ENCODE data around the gene FOXP1. TPM values are rescaled to one million over a fixed set of nuclear protein-coding genes. Genes with fewer than 3 reads are reported as not detected.

The FOXP1 gene
- total and polyA plus RNA-seq, 2 donors (not counting 1 experiment from before 2014, with no cell fraction given): 70.3 to 101 TPM

DNA sequence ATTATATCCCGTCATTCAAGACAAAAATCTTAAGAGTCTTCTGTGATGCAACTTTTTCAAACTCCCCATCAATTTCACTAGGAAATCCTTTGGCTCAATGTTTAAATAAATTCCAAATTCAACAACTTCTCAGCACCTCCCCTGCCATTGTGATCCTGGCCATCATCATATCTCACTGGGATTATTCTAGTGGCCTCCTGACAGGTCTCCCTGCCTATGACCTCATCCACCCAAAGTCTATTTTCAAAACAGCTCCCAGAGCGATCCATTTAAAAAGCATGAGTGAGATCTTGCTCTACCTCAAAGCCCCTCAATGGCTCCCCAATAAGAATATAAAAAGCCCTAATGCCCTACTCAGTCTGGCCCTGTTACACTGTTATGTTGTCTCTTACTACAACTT is 293.2 kb downstream of the FOXP1 start:
- H3K27me3 ChIP-seq (ENCODE audit: control insufficient read depth, insufficient read depth, low read length): no peaks in the 10 kb centered on the region
- H3K9ac ChIP-seq (ENCODE audit: insufficient read depth, low read length): no peak overlapping the region
- no peak for TF ChIP-seq EZH2 (IDR thresholded peaks at IDR 0.05; ENCODE audit: low read length, missing control alignments)
- TF ChIP-seq, protein P1, sequence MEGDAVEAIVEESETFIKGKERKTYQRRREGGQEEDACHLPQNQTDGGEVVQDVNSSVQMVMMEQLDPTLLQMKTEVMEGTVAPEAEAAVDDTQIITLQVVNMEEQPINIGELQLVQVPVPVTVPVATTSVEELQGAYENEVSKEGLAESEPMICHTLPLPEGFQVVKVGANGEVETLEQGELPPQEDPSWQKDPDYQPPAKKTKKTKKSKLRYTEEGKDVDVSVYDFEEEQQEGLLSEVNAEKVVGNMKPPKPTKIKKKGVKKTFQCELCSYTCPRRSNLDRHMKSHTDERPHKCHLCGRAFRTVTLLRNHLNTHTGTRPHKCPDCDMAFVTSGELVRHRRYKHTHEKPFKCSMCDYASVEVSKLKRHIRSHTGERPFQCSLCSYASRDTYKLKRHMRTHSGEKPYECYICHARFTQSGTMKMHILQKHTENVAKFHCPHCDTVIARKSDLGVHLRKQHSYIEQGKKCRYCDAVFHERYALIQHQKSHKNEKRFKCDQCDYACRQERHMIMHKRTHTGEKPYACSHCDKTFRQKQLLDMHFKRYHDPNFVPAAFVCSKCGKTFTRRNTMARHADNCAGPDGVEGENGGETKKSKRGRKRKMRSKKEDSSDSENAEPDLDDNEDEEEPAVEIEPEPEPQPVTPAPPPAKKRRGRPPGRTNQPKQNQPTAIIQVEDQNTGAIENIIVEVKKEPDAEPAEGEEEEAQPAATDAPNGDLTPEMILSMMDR (conservative IDR thresholded peaks at IDR 0.05 in 1 of 2, IDR thresholded peaks at IDR 0.05 in 1 of 2; ENCODE audit: low read depth in 1 of 2, low read length in 2 of 2): no peak
- no peaks in the 10 kb centered on the region for H3K36me3 ChIP-seq (ENCODE audit: control insufficient read depth, insufficient read depth, low read length)
- H3K4me2 ChIP-seq (ENCODE audit: extremely low read depth, insufficient read depth, low read length): no peak overlapping the region
- no peaks in the 10 kb centered on the region for H3K4me1 ChIP-seq (ENCODE audit: control insufficient read depth, extremely low read depth, insufficient read depth, low read length)
- H3K27ac ChIP-seq (ENCODE audit: insufficient read depth, low read length): no peak overlapping the region
- no peaks in the 10 kb centered on the region for H4K20me1 ChIP-seq (ENCODE audit: control insufficient read depth, extremely low read depth, insufficient read depth, low read length)
- H2AFZ ChIP-seq (ENCODE audit: low read length): no peak overlapping the region
- DNase-seq (ENCODE audit: low read depth in 2 of 2): no peak
- no peaks in the 10 kb centered on the region for H3K9me3 ChIP-seq (ENCODE audit: control insufficient read depth, insufficient read depth, low read depth, low read length)
- no peak overlapping the region for H3K4me3 ChIP-seq (replicated peaks in 1 of 4; ENCODE audit: control extremely low read depth in 1 of 4, insufficient read depth in 1 of 4, low read depth in 3 of 4, low read length in 4 of 4)
- no peaks in the 10 kb centered on the region for H3K79me2 ChIP-seq (ENCODE audit: control insufficient read depth, insufficient read depth, low read length)

DNA sequence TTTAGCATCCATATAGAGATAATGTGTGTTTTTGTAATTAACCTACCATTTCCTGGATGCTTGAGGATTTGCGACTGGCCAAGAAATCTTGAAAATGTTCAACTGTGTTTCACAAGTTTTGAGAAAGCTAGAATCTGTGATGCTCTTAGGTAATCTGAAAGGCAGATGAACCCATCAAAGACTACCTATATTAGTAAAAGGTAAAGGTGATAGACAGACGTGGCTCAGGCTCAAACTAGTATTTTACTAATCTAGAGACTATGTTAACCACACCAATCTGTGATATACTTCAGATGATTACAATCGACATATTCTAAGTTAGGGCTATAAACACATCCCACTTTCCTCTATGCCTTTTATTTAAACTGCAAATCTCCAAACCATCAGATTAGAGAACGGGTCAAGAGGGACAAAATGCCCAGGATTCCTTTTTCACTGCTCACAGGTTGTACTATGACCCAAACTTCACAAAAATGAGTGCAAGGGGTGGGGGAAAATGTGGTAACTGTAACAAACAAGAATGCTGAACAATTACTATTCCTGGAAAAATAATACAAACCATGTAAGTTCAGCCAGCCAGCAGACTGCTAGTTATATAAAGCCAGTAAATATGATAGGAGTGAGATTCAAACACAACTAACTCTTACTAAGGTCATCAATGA is 295.1 kb downstream of the FOXP1 start:
- H3K79me2 ChIP-seq (ENCODE audit: control insufficient read depth, insufficient read depth, low read length): no peaks in the 10 kb centered on the region
- peak in 1 of 2 donors; percentile 67 for DNase-seq (ENCODE audit: low read depth in 2 of 2)

DNA sequence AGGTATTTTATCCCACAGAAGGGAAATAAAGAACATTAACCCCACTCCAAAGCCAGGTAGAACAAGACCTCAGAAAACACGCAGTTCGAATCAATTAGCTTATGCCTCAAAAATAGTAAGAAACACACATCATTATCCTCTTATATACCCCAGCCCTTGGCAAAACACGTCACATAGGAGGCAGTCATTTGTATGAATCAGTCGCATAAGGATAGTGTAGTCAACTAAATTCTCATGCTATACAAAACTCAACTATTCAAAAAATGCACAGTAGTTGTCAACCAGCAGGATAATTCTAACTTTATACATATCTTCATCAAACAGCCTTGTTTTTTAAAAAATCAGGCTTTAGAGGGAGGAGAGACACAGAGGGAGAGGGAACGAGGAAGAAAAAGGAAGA is 298.4 kb downstream of the FOXP1 start:
- Histone ChIP-seq H3K4me2 (ENCODE audit: extremely low read depth, insufficient read depth, low read length) (no peak overlapping the region), H4K20me1 (ENCODE audit: control insufficient read depth, extremely low read depth, insufficient read depth, low read length) (no peaks in the 10 kb centered on the region), H3K36me3 (ENCODE audit: control insufficient read depth, insufficient read depth, low read length) (no peaks in the 10 kb centered on the region), H2AFZ (ENCODE audit: low read length) (no peak overlapping the region), H3K27ac (ENCODE audit: insufficient read depth, low read length) (no peak overlapping the region), H3K9ac (ENCODE audit: insufficient read depth, low read length) (no peak overlapping the region), H3K27me3 (ENCODE audit: control insufficient read depth, insufficient read depth, low read length) (no peaks in the 10 kb centered on the region), H3K4me1 (ENCODE audit: control insufficient read depth, extremely low read depth, insufficient read depth, low read length) (no peaks in the 10 kb centered on the region), H3K79me2 (ENCODE audit: control insufficient read depth, insufficient read depth, low read length) (no peaks in the 10 kb centered on the region), H3K9me3 (ENCODE audit: control insufficient read depth, insufficient read depth, low read depth, low read length) (no peaks in the 10 kb centered on the region), H3K4me3 (replicated peaks in 1 of 4; ENCODE audit: control extremely low read depth in 1 of 4, insufficient read depth in 1 of 4, low read depth in 3 of 4, low read length in 4 of 4) (no peak overlapping the region)
- DNase-seq (ENCODE audit: low read depth in 2 of 2): peak in 1 of 2 donors; percentile 29
- no peak for TF ChIP-seq EZH2 (IDR thresholded peaks at IDR 0.05; ENCODE audit: low read length, missing control alignments)

More for the DNA sequence above, 295.1 kb downstream of the FOXP1 start:
- no peak for TF ChIP-seq EZH2 (IDR thresholded peaks at IDR 0.05; ENCODE audit: low read length, missing control alignments)
- TF ChIP-seq, protein P1 (conservative IDR thresholded peaks at IDR 0.05 in 1 of 2, IDR thresholded peaks at IDR 0.05 in 1 of 2; ENCODE audit: low read depth in 1 of 2, low read length in 2 of 2): no peak
- H2AFZ ChIP-seq (ENCODE audit: low read length): no peak overlapping the region
- H3K9ac ChIP-seq (ENCODE audit: insufficient read depth, low read length): no peak overlapping the region
- H3K27ac ChIP-seq (ENCODE audit: insufficient read depth, low read length): no peak overlapping the region
- no peaks in the 10 kb centered on the region for H3K9me3 ChIP-seq (ENCODE audit: control insufficient read depth, insufficient read depth, low read depth, low read length)
- no peaks in the 10 kb centered on the region for H3K27me3 ChIP-seq (ENCODE audit: control insufficient read depth, insufficient read depth, low read length)
- no peaks in the 10 kb centered on the region for H4K20me1 ChIP-seq (ENCODE audit: control insufficient read depth, extremely low read depth, insufficient read depth, low read length)
- H3K4me2 ChIP-seq (ENCODE audit: extremely low read depth, insufficient read depth, low read length): no peak overlapping the region
- no peaks in the 10 kb centered on the region for H3K4me1 ChIP-seq (ENCODE audit: control insufficient read depth, extremely low read depth, insufficient read depth, low read length)
- H3K36me3 ChIP-seq (ENCODE audit: control insufficient read depth, insufficient read depth, low read length): no peaks in the 10 kb centered on the region
- no peak overlapping the region for H3K4me3 ChIP-seq (replicated peaks in 1 of 4; ENCODE audit: control extremely low read depth in 1 of 4, insufficient read depth in 1 of 4, low read depth in 3 of 4, low read length in 4 of 4)

Measured in fibroblast of lung (primary cell).